OCI-LY3 (cell line): ENCODE data around the gene ZNF423.

Source experiments
- CTCF ChIP-seq: fragments of 200-600, 300-600 bp; sonication (generic); IDR thresholded peaks from 2 replicates; pipeline ENCODE4 v1.5.1; 2014; ENCODE audit warnings: antibody characterized with exemption, low read length, low read depth
- EZH2phosphoT487 ChIP-seq: fragments of 200-600 bp; shearing (Covaris generic); IDR thresholded peaks from 2 replicates; pipeline ENCODE4 v1.6.1; 2018; ENCODE audit warnings: antibody characterized with exemption, mixed run types, low read depth

DNA sequence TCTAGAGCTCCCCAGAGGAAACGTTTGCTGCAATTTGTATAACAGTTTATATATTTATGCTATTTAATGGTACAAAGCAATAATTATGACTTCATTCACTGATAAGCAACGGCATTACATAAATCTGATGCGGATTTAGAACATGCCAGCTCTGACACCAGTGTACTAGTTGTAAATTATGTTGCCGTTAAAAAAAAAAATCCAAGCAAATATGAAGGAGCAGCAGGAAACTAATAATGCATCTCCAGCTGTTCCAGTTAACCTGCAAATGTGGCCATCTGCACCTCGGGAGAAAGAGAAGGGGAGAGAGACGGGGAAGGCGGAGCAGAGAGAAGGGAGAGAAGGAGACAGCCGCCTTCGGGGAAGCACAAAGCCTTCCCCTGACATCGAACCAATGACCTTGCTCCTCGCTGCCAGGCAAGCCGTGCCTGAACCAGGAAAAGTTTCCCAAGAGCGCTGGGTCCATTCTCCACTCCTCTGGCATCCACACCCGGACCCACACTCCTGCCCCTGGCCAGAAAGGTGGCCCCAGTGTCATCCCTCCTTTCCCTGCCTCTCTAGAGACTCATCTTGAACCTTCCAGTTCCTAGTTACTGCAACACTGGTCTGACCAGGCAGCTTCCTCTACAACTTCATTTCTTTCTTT, 307.5 kb downstream of the ZNF423 start:
- TF ChIP-seq CTCF (no peak), EZH2phosphoT487 (no peak)
